ENCODE results near the gene ADAM29.
"Not testable (repeated sequence)": the region's sequence is repeated elsewhere in the genome, so short reads cannot be mapped to it uniquely, and the experiment has no call there.

The ADAM29 gene

DNA sequence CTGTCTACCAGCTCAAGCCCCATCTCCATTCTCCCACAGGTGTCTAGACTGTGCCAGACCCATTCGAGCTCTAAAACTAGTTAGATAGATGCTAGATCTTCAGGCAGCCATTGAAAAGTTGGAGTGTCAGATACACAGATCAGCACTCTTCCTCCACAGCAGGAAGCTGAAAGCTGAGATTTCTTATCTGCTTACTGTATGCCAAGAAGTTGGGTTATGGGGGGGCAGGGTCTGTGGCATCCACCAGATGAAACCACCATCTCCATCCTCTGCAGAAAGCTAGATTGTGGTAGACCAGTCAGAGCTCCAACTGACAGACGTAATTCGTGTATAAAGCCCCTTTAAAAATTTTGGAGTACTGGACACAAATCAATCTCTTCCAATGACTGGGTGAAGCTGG, 54.8 kb downstream of the ADAM29 start:
- DNase-seq = no peak

DNA sequence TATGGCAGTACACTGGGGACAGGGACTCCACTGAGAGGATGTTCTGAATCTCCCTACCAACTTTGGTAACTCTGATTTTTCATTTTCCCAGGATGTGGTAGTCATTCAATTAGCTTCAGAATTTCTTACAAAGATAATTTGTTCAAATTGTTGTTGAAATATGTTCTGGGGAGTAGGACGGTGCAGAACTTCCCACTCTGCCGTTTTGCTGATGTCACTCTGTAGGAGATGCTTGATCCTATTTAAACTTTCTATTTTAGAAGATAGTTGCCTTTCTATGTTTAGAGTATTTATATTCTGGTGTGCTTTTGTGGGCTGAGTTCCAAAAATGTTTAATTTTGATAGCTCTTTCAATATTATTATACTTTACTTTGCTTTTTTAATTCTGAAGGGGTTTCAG, 55.2 kb downstream of the ADAM29 start:
- no peak for DNase-seq

DNA sequence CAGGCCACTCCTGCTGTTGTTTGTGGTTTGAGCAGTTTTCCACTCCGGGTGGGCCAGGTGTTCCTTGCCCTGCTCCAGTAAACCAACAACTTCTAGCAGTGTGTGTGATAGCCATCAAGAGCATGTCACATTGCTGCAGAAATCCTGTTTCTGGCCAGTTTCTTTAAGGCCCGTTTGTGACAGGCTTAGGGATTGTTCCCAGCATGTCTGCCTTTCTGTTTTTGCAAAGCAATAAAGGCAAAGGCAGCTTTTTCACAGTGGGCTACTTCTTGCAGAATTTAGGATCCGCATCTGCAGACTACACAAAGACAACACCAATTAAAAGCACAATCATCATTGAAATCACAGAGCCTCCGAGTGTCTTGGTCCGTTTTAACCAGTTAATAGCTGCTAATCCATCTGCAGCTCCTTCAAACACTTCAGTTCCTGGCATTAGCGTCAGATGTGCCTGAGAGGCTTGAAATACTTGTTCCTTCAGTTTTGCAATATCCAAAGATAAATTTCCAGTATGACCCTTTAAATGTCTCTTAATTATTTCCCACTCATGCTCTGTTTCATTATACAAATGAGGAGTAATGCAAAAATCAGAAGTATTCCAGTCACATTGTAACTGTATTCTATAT, 65.1 kb downstream of the ADAM29 start:
- DNase-seq = no peak

DNA sequence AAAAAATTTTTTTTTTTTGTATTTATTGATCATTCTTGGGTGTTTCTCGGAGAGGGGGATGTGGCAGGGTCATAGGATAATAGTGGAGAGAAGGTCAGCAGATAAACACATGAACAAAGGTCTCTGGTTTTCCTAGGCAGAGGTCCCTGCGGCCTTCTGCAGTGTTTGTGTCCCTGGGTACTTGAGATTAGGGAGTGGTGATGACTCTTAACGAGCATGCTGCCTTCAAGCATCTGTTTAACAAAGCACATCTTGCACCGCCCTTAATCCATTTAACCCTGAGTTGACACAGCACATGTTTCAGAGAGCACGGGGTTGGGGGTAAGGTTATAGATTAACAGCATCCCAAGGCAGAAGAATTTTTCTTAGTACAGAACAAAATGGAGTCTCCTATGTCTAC, 65.7 kb downstream of the ADAM29 start:
- DNase-seq = not testable (repeated sequence)

DNA sequence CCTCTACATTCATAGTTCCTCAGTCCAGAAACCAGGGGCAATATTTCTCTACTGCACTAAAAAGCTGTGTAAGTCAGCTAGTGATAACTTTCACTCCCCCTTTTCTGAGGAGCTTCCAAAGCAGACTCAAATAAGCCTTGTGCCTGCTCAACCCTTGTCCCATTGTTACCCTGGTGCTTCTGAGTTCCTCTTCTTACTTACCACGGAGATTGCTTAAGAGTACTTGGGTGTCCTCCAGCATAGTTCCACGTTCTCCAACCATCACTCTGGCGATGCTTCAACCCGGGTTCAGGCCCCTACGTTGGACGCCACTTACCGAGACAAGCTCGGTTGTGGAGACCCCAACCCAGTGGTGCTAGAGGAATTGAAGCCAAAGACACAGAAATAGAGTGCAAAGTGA, 71.6 kb downstream of the ADAM29 start:
- DNase-seq = no peak

DNA sequence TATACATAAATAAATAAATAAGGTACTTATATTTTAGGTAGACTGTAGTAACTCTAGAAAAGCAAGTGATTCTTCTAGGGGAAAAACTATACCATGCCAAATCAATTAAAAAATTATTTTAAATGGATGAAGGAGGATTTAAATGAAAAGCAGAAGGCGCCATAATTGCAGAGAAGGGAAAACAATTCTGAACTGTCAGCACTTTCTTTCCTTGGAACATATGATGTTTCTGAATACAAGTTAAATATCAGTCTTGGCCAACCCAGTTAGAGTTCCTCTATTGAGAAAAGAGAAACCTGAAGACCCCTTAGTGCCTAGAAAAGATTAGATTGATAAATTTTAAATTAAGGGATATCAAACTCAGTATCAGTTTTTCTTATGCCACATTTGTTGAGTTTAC, 75.8 kb downstream of the ADAM29 start:
- DNase-seq = no peak

DNA sequence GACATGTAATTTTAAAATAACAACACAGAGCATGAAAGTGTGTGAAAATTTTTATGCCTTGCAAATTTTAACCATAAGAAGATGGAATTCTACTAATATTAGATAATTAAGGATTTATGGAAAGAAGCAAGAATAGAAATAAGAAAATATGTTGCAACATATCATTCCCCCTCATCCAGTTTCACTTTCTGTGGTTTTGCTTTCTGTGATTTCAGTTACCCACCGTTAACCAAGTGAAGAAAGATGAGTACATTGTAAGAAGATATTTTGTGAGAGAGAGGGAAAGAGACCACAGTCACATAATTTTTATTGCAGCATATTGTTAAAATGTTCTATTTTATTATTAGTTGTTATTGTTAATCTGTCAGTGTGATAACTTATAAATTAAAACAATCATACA, 77.9 kb downstream of the ADAM29 start:
- DNase-seq = no peak

DNA sequence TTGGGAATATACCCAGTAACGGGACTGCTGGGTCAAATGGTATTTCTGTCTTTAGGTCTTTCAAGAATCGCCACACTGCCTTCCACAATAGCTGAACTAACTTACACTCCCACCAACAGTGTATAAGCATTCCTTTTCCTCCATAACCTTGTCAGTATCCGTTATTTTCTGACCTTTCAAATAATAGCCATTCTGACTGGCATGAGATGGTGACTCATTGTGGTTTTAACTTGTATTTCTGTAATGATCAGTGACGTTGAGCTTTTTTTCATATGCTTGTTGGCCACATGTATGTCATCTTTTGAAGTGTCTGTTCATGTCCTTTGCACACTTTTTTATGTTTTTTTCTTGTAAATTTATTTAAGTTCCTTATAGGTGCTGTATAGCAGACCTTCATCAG, 81.2 kb downstream of the ADAM29 start:
- DNase-seq = no peak

DNA sequence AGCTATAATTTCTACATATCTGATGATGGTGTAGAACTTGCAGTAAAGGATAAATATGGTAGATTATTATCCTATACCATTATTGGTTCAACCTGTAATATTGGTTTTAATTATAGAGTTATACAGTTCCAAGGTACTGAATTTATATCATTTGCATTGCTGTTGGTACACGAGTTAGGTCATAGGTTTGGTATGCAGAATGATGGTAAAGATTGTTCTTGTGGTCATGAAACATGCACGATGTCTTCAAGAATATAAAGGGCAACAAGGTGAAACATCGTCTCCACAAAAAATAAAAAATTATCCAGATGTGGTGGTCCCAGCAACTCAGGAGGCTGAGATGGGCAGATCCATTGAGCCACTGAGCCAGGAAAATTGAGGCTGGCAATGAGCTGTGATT, 99.6 kb downstream of the ADAM29 start:
- no peak for DNase-seq

DNA sequence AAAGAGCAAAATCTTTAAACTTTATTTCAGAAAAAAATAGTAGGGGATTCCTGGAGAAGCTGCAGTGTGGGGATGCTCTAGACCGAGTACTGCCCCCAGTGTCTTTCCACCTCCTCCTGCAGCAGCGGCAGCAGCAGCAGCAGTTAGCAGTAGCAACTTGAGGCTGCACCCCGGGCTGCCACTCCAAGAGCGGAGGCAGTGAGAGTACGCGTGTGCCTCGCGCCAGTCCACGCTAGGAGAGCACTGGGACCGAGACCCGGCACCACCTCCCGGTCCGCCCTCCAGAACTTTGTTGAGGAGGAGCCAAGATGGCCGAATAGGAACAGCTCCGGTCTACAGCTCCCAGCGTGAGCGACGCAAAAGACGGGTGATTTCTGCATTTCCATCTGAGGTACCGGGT, 101.3 kb downstream of the ADAM29 start:
- DNase-seq = not testable (repeated sequence)

Data from effector CD8-positive, alpha-beta T cell (primary cell).